ENCODE results near the gene CDK11B.
"Not testable (repeated sequence)": the region's sequence is repeated elsewhere in the genome, so short reads cannot be mapped to it uniquely, and the experiment has no call there.

CDK11B gene

DNA sequence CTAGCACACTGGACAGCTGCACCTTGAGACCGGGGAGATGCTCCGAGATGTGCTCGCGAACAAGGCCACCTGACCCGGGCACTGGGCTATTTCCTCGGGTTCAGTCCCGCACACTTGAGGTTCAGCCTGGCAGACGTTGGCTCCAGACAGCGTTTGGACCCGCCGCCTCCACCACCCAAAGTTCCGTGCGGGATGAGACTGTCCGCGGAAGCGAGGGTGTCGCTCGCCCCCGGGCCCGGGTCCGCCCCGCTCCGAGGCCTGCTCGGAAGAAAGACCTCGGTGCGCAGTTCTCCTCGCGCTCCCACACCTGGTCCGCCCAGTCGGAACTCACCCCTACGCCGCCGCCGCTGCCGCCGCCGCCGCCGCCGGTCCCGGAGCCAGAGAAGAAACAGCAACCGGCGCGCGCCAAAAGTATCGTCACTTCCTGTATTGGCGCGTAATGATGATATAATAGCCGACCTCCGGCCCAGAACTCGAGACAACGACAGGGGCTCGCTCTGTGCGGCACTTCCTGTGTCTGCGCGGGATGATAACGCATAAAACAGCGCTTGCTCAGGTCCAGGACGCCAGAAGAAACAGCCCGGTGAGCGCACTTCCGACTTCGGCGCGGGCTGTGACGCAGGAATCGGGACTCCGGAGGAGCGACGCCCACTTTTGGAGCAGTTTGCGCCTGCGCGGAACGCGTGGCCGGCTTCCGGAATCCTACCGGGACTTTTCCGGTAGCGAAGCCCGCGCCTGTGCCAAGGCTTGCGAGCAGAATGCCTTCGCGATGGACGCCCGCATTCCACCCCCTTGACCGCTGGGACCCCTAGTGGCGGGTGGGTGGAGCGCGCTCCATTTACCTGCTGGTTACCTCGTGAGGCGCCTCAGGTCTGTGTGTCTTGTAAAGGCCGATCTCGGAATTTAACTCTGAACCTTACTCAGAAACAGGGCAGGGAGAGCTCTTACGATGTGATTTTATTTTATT is at the start of gene CDK11B:
TSS of gene CDK11B (minus strand) at position 422 of the 967 bp plus-strand sequence. CDS start 1,519 bp downstream, outside the sequence.
- DNase-seq = peak; percentile 94

DNA sequence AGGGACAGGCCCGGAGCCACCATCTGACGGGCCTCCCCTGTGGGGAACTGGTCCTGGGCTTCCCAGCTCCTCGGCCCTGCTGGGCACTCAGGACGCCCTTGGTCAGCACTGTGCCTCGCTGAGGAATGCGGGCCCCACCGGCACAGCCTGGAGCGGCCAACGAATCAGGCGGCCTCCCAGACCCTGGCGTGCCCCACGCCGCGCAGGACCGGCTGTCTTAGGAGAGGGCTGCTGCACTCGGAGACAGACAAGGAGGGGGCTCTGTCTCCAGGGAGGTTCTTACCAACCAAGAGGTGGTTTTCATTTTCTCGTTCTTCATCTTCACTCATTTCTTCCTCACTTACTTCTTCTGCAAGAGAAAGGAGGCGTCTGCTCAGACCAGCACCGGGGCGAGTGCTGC is 49.1 kb upstream of the CDK11B start:
- DNase-seq = not testable (repeated sequence)

DNA sequence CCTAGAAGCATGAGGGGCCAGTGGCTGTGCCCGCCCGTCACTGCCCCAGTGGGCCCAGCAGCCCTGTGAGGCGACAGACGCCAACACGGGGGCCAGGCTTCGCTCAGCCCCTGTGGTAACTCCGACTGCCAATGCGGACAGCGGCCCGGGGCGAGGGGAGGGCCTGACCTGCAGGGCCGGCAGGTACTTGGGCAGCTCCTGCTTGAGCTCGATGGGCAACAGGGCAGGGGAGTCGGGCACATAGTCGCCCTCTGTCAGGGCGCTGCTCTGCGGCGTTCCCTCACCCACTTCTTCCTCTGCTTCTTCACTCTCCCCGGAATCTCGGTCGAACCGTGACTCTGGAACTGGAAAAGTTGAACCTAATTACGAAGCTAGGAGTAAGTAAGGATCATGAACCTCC is 48.4 kb upstream of the CDK11B start:
- DNase-seq = not testable (repeated sequence)

DNA sequence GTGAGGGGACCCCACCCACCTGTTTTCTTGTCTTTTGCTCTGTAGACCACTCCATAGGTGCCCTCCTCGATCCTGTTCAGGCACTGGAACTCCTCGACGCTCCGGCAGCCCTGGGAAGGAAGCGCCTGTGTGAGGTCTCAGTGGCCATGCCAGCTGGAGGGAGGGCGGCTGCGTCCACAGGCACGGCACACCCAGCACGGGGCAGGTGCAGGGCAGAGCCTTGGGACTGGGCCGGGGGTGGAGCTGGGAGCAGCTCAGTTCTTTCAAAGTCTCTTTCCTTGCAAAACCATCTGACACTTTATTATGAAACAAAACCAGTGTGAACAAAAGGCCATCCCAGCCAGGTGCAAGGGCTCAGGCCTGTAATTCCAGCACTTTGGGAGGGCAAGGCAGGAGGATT is 46.8 kb upstream of the CDK11B start:
- DNase-seq = not testable (repeated sequence)

DNA sequence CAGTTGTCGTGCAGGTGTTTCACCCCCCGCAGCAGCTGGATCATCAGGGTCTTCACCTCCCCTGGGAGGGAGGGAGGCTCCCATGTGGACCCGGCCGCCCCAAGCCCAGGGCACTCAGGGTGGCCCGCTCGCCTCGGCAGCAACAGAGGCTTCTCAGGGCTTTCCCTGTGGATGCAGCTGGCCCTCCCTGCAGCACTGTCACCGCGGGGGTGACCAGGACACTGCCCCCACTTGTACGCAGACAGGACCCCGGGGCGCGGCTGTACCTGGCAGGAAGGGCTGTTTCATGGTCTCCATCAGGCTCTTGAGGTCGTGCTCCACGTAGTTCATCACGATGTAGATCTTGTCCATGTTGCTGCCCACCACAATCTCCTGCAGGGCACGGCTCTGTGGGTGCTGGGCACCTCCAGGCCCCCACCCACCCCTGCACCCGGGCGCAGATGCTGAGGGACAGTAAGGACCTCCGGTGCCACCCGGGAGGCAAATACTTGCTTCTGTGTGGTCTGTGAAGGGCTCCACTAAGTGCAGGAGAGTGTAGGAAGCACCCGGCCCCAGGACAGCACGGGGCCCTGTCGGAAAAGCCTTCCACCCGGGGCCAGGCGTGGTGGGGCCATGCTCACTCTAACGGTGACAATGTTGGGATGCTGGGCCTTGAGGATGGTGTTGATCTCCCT is 45.6 kb upstream of the CDK11B start:
- DNase-seq = not testable (repeated sequence)

DNA sequence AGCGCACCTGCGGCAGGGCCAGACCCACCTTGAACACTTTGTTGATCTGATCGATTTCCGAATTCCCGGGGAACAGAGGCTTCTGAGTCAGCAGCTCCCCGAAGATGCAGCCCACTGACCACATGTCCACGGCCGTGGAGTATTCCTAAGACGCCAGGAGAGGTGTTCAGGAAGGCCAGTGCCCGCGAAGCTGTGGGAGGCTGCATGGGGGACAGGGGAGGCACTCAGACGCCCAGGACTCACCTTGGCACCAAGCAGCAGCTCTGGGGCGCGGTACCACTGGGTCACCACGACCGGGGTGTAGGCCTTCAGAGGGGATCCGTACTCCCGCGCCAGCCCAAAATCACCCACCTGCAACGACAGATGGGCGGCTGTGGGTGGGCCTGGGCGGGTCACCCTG is 45.0 kb upstream of the CDK11B start:
- DNase-seq = no peak

DNA sequence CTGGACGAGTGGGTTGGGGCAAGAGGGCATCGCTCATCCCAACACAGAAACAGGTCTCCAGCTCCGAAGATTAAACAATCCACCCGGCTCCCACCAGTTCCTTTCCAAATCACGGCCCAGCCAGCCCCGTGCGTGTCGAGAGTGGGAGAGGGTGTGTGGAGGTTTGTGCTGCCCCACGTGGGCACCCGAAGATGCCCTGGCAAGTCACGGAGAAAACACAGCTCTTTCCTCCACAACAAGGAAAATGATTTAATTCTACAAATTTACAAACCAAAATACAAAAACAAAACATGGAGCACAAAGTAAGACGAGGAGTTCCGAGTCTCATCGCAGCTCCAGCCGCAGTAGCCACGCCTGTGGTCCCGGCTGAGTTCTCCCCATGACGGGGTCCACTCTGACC is 43.7 kb upstream of the CDK11B start:
- not testable (repeated sequence) for DNase-seq

DNA sequence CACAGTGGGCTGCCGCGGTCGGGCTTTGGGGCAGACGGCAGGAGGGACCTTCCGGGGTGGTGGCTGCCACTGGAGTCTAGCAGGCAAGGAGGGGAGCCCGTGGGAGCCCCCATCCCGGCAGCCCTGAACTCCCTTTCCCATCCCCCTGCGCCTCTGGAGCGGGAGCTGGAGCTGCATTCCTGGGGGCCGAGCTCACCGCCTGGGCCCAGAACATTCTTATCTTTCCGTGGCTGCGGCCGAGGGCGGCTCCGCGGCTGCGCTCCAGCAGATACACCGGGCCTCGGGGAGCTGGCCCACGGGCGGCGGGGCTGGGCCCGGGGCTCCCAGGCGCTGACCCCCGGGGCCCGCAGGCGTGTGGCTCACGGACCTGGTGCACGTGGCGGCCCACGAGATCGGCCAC is 41.8 kb upstream of the CDK11B start:
- not testable (repeated sequence) for DNase-seq

DNA sequence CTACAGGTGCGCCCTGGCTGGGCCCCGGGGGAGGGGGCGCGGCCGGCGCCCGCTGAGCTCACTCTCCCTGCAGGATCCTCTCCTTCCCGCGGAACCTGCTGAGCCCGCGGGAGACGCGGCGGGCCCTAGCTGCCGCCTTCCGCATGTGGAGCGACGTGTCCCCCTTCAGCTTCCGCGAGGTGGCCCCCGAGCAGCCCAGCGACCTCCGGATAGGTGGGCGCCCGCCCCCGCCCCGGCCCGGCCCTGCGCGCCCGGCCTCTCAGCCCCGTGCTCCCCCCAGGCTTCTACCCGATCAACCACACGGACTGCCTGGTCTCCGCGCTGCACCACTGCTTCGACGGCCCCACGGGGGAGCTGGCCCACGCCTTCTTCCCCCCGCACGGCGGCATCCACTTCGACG is 41.3 kb upstream of the CDK11B start:
- not testable (repeated sequence) for DNase-seq

DNA sequence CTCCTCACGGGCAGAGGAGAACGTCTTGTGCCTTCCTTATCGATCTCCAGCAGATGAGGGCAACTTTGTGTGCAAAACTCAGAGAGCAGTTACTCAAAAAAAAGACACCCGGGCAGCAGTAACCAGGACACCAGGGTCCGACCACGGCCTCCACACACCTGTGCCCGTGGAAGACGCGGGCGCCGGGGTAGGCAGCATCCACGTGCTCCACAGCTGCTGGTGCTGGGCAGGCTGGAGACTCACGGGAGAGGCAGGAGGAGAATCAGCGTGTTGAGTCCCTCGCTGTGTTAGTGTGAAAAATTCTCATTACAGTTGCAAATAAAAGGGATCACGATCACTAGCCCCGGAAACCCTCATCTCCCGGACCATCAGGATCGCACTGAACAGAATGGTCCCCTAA is 40.3 kb upstream of the CDK11B start:
- DNase-seq = not testable (repeated sequence)

DNA sequence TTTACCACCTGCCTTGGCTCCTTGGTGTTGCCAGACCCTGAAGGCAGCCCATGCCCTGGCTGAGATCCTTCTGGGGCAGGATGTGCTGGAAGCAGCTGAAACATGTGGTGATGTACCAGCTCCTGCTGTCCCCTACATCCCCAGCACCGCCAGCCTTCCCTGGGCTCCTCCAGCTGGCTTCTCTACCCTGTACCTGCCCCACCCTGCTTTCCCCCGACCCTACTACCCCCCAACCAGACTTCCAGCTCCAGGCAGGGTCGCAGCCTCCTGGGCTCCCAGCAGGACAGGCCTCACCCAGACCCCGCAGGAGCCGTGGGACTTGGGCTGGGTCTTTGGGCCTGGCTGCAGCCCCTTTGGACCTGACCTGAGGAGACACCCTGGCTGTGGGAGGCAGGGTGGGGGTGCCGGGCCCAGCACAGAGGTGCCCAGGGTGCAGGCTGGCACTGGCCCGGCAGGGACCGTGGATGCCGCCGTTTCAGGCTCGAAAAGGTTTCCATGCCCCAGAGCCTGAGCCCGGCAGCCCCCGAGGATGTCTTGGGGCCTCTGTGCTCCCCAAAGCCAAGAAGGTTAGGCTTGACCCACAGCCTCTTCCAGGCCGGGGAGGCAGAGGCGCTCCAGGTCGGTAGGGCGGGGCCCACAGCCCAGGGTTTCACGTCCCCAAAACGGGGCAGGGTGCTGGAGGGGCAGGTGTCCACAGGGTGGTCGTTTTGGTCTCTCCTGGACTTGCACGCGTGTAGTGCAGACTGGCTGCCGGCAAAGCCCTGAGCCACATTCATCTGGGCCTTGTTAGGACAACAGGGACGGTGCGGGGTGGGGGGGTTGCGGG is 38.8 kb upstream of the CDK11B start:
- not testable (repeated sequence) for DNase-seq

DNA sequence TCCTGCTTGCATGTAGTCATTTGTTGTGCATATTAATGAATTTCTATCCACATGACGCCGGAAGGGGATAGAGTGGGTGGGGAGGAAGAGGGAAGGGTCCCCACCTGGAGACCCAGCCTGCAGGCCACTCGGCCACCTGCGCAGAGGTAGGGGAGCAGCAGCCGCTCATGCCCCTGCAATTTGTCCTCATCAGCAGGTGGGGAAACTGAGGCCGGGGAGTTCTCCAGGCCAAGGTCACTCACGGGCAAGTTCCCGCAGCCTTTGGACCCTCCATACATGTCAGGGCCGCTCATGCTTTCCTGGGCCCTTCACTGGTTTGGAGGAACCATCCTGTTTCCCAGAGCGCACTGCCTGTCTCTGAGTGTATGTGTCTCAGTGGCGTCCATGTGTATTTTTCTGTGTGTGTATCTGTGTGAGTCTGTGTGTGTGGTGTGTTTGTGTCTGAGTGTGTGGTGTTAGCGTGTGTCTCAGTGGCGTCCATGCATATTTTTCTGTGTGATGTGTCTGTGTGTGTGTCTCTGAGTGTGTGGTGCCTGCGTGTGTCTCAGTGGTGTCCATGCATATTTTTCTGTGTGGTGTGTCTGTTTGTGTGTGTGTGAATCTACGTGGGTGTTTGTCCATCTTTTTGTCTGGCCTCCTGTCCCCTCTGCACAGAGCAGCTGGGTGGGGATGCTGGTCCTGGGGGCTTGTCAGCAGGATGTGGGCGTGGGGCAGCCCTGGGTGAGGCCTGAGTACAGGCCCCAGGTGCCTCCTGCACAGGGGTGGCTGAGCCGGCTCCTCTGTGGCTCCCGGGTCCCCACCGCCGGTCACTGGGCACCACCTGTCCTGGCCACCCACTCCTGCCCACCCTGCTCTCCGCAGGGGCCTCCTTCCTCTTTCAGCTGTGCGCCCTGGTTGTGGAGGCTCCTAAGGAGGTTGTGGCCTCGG is 37.9 kb upstream of the CDK11B start:
- DNase-seq = not testable (repeated sequence)

DNA sequence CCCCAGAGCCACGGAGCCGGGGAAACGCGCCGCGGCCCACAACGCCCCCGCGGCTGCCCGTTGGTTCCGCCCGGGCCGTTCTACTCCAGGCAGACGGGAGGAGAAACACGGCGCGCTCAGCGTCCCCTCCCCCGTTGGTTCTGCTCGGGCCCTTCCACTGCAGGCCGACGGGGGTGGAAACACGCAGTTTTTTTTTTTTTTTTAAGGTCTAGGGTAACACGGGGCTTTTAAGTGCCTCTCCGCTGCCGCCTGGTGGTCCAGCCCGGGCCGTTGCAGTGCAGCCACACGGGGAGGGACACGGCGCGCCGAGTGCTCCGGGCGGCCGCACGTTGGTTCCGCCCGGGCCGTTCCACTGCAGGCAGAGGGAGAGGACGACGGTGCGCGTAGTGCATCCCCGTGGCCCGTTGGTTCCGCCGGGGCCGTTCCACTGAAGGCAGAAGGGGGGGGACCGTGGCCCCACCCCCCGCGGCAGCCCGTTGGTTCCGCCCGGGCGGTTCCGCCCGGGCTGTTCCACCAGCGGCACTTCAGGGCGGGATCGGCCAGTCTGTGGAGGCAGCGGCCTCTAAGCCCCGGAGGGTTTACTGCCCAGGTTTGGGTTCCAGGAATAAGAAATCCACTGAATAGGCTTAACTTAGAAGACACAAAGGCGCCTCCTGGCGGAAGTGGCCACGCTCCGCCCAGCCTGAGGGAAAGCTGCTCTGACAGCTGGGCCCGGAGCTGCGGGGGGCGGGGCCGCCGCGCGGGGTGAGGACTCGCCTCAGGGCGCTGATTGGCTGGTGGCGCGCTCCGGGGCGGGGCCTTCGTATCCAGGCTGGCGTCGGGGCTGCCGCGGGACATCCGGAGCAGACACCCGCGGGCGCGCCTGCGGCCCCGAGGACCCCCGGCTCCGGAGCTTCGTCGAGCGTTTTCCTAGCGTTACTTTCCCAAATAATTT is 34.2 kb upstream of the CDK11B start, which contains the start of gene SLC35E2B:
TSS of gene SLC35E2B (minus strand) at position 82 of the 934 bp plus-strand sequence. CDS start 16,096 bp downstream, outside the sequence.
- peak; percentile 46 for DNase-seq

DNA sequence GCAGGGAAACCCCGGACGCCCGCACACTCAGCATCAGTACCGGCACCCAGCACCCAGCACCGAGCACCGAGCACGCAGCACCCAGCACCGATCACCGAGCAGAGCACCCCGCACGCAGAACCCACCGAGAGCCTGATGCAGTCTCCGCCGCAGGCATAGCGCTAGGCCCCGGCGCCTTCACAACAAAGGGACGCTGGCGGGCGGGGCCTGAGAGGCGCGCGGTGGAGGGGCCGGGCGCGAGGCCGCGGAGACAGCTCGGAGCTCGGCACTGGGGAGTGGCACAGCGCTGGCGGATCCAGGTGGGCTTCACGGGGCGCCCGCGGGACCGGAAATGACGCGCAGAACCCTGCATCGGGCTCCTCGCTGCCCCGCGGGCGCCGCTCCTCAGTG is 33.5 kb upstream of the CDK11B start:
- DNase-seq = peak; percentile 46

DNA sequence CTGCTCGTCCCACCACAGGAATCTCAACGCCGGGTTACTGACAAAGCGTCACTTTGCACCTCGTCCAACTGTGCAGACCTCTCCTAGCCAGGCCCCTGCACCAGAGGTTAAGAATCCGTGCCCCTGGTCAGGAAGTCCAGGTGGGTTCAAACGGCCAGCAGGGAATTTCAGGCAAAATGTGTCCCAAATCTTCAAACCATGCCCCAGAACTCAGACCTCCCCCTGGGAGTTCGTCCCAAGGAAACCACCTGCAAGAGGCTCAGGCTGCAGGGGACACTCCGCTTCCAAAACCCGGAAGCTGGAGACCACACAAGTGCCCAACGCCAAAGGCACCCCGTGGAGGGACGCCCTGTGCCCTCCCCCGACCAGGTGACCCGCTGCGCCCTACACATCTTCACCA is 32.6 kb upstream of the CDK11B start:
- DNase-seq = not testable (repeated sequence)

DNA sequence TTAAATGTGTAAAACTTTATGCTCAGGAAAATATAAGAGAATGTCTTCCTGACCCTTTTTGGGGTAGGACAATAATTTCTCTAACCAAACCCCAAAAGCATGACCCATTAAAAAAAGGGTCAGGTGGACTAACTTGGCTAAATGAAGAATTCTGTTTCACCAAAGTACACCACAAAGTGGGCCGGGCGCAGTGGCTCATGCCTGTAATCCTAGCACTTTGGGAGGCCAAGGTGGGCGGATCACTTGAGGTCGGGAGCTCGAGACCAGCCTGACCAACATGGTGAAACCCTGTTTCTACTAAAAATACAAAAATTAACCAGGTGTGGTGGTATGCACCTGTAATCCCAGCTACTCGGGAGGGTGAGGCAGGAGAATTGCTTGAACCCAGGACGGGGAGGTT is 30.7 kb upstream of the CDK11B start:
- DNase-seq = not testable (repeated sequence)

DNA sequence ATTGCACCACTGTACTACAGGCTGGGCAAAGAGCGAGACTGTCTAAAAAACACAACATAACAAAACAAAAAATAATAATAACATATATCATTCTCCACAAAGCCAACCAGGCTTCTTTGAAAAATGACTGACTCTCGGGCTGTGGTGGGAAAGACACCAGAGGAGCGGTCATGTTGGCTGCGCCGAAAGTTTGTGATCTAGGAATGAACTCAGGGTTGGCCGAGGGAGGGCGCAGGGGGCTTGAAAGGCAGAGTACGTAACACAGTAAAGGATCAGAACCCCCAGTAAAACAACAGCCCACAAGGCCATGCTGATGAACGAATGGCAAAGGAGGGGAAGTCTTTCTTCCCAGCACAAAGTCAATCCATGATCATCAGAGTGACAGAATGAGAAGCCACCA is 29.0 kb upstream of the CDK11B start:
- DNase-seq = no peak

DNA sequence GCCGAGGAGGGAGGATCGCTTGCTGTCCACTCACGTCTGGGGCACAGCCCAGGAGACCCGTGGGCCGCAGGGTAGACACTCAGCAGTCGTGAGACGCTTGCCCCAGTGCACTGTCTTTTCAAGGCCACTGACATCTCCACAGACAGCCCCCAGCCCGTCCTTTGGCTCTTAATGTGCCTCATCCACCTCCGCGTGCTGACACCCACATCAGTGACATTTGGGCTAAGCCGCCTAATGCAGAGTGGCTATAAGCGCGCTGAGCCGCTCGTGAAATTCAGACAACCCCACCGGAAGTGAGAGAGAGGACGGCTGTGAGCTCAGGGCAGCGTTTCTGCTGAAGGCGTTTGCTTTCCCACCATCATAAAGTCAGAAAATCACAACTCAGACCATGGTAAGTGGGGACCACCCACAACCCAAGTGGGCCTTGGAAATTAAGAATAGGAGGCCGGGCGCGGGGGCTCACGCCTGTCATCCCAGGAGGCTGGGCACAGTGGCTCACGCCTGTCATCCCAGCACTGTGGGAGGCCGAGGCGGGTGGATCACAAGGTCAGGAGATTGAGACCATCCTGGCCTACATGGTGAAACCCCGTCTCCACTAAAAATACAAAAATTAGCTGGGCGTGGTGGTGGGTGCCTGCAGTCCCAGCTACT is 25.4 kb upstream of the CDK11B start:
- DNase-seq = no peak

DNA sequence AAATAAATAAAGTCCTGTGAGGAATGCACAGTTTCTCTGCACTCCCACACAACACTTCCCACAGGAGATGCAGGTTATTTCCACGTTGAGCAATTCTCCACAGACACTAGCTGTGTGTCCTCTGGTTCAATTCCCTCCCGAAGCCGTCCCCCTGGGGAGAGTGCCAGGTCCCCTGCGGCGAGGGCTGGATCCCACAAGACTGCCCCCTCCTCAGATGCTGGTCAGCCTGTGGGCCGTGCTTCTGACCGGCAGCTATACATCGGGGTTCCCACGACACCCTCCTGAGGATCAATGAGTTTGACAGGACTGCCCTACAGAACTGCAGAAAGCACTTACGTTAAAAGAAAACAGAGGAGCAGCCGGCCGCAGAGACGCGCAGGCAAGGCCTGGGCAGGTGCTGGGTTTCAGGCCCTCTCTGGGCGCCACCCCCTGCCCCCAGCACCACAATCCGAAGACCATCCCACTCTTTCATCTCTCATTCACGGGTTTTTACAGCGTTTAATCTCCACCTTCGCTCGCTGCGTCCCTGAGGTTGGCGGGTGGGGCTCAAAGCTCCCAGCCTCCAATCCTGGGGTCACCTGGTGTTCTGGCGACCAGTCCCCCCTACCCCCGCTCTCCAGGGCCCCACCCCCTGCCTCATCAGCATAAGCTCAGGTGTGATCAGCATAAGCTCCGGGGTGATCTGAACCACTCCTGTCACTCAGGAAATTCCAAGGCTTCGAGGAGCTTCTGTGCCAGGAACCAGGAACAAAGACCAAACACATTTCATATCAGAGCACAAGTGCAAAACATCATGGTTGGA is 24.5 kb upstream of the CDK11B start:
- DNase-seq = no peak
